ENCODE results near the gene CHCHD6. TPM values are rescaled to one million over a fixed set of nuclear protein-coding genes. Genes with fewer than 3 reads are reported as not detected.

The CHCHD6 gene
- total RNA-seq, 1 donor from 2014 or later: 17.1 TPM

GRCh38 chr3:126888186-126888760 is 184.2 kb downstream of the CHCHD6 start:
- Mint-ChIP-seq H3K36me3 (ENCODE audit: low read depth) (peaks cover 4% of the 10 kb centered on the region), H3K4me1 (ENCODE audit: low read depth) (peaks cover 7% of the 10 kb centered on the region), H3K27ac (ENCODE audit: unreplicated experiment) (no peak overlapping the region), H3K27me3 (ENCODE audit: low read depth) (no peaks in the 10 kb centered on the region), H3K9me3 (ENCODE audit: low read depth) (no peaks in the 10 kb centered on the region), H3K4me3 (ENCODE audit: unreplicated experiment) (no peak overlapping the region)
- no peak for TF ChIP-seq CTCF (IDR thresholded peaks at IDR 0.05)
- no peak for DNase-seq (ENCODE audit: low spot score)

- no peaks in the 10 kb centered on the region for H3K27me3 Mint-ChIP-seq (ENCODE audit: low read depth)
- no peaks in the 10 kb centered on the region for H3K9me3 Mint-ChIP-seq (ENCODE audit: low read depth)
- DNase-seq (ENCODE audit: low spot score): no peak
- peaks cover 9% of the 10 kb centered on the region for H3K4me1 Mint-ChIP-seq (ENCODE audit: low read depth)
- H3K27ac Mint-ChIP-seq (ENCODE audit: unreplicated experiment): no peak overlapping the region
- H3K36me3 Mint-ChIP-seq (ENCODE audit: low read depth): peaks cover 4% of the 10 kb centered on the region
- no peak for TF ChIP-seq CTCF (IDR thresholded peaks at IDR 0.05)
- H3K4me3 Mint-ChIP-seq (ENCODE audit: unreplicated experiment): no peak overlapping the region
These were observed 185.5 kb downstream of the CHCHD6 start for GRCh38 chr3:126889276-126890201.

- no peak overlapping the region for H3K4me3 Mint-ChIP-seq (ENCODE audit: unreplicated experiment)
- peaks cover 25% of the 10 kb centered on the region for H3K4me1 Mint-ChIP-seq (ENCODE audit: low read depth)
- TF ChIP-seq CTCF (IDR thresholded peaks at IDR 0.05): no peak
- no peak overlapping the region for H3K27ac Mint-ChIP-seq (ENCODE audit: unreplicated experiment)
- H3K27me3 Mint-ChIP-seq (ENCODE audit: low read depth): no peaks in the 10 kb centered on the region
- no peak for DNase-seq (ENCODE audit: low spot score)
- H3K9me3 Mint-ChIP-seq (ENCODE audit: low read depth): no peaks in the 10 kb centered on the region
- H3K36me3 Mint-ChIP-seq (ENCODE audit: low read depth): peaks cover 4% of the 10 kb centered on the region
These were observed 187.1 kb downstream of the CHCHD6 start for GRCh38 chr3:126891141-126891540.

GRCh38 chr3:126891791-126892190 is 187.8 kb downstream of the CHCHD6 start:
- H3K4me1 Mint-ChIP-seq (ENCODE audit: low read depth): peaks cover 30% of the 10 kb centered on the region
- H3K36me3 Mint-ChIP-seq (ENCODE audit: low read depth): peaks cover 4% of the 10 kb centered on the region

More at GRCh38 chr3:126891791-126892190, 187.8 kb downstream of the CHCHD6 start:
- DNase-seq (ENCODE audit: low spot score): no peak
- no peaks in the 10 kb centered on the region for H3K9me3 Mint-ChIP-seq (ENCODE audit: low read depth)
- TF ChIP-seq CTCF (IDR thresholded peaks at IDR 0.05): no peak
- H3K4me3 Mint-ChIP-seq (ENCODE audit: unreplicated experiment): no peak overlapping the region
- no peaks in the 10 kb centered on the region for H3K27me3 Mint-ChIP-seq (ENCODE audit: low read depth)
- H3K27ac Mint-ChIP-seq (ENCODE audit: unreplicated experiment): no peak overlapping the region

Data from chondrocyte (in vitro differentiated cells).